NOMO-1 treated with DMSO at 0.1 percent for 48 hours (cell line): ENCODE data around the gene EHMT2.
A peak's percentile ranks its signal among the peaks of the same experiment; 100 is the strongest.
"Not testable (repeated sequence)": the region's sequence is repeated elsewhere in the genome, so short reads cannot be mapped to it uniquely, and the experiment has no call there.

ENCODE experiments used
- DNase-seq: peaks from one replicate; lab custom pipeline; 2025; ENCODE audit not compliant: unreplicated experiment; lab: John Stamatoyannopoulos, UW

Gene EHMT2

DNA sequence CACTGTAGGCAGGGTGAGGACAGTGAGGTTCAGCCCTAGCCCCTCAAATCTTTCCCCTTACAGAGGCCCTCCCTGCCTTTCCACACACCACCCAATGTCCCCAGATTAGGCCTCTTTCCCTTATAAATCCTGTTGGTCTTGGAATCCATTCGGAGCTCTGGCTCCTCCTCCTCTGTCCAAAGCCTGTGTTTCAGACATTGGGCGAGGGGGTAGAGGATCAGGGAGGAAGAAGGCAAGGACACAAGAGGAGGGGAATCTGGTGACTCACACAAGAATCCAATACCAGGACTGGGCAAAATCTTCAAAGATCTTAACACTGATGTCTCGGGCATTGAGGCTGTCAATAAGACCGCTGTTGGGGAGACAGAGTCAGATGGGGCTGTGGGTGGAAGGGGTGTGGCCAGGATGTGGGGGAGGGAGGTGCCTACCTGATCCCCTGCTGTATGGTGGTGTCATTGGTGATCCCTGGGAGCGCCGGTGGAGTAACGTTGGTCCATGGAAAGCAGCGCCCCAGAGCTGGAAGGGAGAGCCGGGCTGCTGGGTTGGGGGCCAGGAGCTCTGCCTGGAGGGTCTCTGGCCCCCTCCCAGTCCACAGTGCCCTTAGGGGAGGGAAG is 26.3 kb downstream of the EHMT2 start:
- DNase-seq = no peak

GRCh38 chr6:31870385-31870921 is 27.0 kb downstream of the EHMT2 start:
- DNase-seq = no peak

DNA sequence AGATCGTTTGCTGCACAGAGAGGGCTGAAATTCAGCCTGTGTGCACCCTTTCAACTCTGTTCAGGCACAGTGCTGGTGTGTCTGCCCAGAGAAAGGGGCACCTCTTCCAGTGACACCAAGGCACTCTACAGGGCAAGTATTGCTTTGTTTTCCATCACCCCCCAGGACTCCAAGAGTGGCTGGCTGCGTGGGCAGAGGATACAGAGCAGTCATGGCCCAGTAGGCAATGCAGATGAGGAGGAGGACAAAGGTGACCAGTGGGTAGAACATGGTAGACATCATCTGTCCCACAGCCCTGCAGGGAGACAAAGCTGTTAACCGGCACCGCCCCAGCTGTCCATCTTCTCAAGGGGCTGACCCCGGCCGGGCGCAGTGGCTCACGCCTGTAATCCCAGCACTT is 28.2 kb downstream of the EHMT2 start:
- DNase-seq = no peak

DNA sequence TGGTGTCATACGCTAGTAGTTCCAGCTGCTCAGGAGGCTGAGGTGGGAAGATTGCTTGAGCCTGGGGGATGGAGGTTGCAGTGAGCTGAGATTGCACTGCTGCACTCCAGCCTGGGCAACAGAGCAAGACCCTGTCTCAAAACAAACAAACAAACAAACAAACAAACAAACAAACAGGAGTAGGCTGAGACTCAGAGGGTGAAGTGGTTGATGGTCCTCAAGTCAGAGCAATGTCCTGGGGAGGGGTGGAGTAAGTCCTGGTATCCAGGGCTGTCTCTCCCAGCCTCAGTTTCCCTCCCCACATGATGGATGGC is 28.9 kb downstream of the EHMT2 start:
- DNase-seq = not testable (repeated sequence)

DNA sequence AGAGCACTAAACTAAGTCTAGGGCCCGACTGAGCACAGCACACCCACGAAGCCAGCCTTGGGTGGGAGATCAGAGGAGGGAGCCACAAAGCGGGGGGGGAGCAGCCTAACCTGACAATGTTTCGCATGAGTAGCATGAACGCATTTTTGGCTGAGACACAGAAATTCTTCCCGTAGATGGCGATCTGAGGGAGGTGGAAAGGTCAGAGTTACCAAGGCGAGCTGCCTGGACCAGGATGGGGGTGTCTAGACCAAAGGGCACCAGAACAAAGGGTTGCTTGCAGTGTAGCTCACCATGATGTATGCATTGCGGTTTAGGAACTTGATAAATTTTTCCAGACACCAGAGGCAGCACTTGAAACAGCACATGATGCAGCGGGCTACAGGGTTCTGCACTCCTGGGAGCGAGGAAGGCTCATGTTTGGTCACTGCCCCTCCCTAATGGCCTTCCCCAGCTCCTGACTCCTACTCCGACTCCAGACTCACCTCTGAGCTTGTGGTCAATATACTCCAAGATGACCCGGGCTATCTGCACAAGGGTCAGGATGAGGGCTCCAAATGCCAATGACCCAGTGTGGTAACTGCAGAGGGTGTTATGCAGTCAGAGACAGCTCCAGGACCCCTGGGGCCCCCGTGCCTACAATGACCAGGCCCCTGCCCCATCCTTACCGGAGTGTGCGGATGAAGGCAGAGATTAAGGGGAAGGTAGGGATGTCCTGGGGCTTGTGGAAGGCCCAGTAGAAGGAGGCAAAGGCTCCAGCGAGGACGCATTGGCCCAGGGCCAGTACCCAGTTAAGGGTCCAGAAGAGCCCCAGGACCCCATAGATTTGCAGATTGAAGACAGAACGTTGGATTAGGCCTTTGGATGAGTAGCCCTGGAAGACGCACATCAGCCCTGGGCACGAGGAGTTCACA is 32.0 kb downstream of the EHMT2 start:
- no peak for DNase-seq

- no peak for DNase-seq
Measured at GRCh38 chr6:31864818-31865204, 32.7 kb downstream of the EHMT2 start.

DNA sequence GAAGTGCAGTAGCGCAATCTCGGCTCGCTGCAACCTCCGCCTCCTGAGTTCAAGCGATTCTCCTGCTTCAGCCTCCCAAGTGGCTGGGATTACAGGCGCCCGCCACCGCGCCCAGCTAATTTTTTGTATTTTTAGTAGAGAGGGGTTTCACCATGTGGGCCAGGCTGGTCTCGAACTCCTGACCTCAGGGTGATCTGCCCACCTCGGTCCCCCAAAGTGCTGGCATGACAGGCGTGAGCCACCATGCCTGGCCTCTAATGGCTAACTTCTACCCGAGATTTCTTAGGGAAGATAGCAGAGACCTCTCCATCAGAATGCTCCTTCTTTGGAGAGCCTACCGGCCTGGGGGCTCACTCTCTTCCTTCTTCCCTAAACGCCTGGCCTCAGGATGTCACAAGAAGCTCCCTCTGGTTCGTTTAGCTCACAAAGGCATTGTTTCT is 33.4 kb downstream of the EHMT2 start:
- DNase-seq = not testable (repeated sequence)

DNA sequence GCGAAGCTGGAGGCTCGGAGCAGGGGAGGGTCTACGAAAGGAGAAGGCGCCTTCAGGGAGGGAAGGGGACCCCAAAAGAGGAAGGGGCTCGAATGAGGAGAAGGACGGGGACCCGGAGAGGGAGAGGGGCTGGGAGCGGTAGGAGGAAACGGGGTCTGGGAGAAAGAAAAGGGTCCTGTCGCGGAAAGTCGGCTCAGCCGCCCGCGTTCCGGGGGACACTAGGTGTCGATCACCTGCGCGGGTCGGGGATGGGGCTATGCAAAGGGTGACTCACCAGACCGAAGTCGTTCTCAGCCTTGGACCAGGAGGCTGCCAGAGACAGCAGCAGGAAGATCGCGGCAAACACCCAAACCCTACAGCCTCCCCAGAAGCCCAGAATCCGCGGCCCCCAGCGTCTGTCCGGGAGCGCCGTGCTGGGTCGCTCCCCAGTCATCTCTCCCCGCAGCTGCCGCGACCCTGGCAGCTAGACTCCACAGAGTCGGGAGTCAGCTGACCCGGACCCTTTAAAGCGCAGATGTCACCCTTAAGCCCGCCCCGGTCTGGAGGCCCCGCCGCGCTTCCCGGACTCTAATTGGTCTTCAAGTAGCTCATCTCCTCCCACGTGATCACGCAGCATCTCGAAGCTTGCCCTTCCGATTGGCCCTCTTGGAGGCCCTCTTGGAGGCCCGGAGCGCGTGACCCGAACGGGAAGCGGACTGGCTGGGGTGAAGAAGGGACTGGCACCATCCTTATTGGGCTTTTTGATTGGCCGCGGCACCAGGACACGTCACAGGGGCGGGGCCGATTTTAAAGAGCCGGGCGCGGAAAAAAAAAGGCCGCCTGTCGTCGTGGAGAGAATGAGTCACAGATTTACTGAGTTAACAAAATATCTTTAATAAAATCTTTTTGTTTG is 34.9 kb downstream of the EHMT2 start, which contains the start of gene NEU1:
TSS of gene NEU1 (minus strand) at position 478 of the 892 bp plus-strand sequence. CDS start at position 433, 45 bp downstream.
- DNase-seq = peak; percentile 100

- no peak for DNase-seq
Measured at GRCh38 chr6:31861919-31862343, 35.6 kb downstream of the EHMT2 start.

GRCh38 chr6:31861150-31861549 is 36.3 kb downstream of the EHMT2 start:
- no peak for DNase-seq

GRCh38 chr6:31860349-31860748 is 37.1 kb downstream of the EHMT2 start:
- DNase-seq = no peak

DNA sequence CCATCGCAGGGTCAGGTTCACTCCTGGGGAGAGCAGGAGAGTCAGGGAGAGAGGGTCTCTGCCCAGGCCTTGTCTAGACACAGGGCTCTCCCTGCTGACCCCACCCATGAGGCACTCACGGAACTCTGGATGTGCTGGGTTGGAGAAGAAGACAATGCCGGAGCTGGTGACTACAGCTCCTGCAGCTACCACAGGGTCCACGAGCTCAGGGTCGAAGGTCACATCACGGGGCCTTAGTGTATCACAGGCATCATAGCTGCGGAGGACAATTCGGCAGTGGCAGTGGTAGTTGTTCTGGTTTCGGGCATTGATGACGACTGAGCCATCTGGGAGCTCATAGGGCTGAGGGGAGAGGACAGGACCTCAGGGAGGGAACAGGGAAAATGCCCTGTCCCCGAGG is 37.6 kb downstream of the EHMT2 start:
- no peak for DNase-seq

- no peak for DNase-seq
Measured at GRCh38 chr6:31858707-31859106, 38.8 kb downstream of the EHMT2 start.

- not testable (repeated sequence) for DNase-seq
Measured at GRCh38 chr6:31857774-31858173, 39.7 kb downstream of the EHMT2 start.

DNA sequence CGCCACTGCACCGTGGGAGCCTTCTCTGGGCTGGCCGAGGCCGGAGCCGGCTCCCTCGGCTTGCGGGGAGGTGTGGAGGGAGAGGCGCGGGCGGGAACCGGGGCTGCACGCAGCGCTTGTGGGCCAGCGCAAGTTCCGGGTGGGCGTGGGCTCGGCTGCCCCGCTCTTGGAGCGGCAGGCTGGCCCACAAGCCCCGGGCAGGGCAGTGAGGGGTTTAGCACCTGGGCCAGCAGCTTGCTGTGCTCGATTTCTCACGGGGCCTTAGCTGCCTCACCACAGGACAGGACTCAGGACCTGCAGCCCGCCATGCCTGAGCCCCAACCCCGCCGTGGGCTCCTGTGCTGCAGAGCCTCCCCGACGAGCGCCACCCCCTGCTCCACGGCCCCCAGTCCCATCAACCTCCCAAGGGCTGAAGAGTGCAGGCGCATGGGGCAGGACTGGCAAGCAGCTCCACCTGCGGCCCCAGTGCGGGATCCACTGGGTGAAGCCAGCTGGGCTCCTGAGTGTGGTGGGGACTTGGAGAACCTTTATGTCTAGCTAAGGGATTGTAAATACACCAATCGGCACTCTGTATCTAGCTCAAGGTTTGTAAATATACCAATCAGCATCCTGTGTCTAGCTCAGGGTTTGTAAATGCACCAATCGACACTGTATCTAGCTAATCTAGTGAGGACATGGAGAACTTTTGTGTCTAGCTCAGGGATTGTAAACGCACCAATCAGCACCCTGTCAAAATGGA is 45.3 kb downstream of the EHMT2 start:
- not testable (repeated sequence) for DNase-seq

DNA sequence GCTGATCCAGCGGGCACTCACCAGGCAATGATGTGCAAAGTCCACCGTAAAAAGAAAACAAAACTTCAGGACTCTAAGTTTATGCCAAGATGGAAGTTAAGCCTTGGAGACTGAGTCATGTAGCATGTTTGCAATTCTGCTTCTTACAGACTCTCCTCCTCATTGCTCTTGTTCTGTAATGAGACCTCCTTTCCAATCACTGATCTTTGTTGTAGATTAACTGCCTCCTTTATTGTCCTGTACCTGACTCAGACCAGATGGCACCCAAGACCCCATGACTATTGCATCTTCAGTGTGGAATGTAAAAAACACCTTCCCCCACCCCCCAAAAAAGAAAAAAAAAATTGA is 46.0 kb downstream of the EHMT2 start:
- DNase-seq = no peak

- DNase-seq = no peak
Measured at GRCh38 chr6:31850765-31851484, 46.6 kb downstream of the EHMT2 start.

- no peak for DNase-seq
Measured at GRCh38 chr6:31847276-31847978, 50.1 kb downstream of the EHMT2 start.

- DNase-seq = no peak
Measured at GRCh38 chr6:31844507-31844906, 53.0 kb downstream of the EHMT2 start.
